WTC11 (cell line): ENCODE measurements around the gene CPAMD8. TPM values are rescaled to one million over a fixed set of nuclear protein-coding genes. Genes with fewer than 3 reads are reported as not detected.

Experiments used
- ATAC-seq: fragments of 200-7000 bp; cut with Tn5 transposase; 2 replicates; pipeline ENCODE4 v1.10.0; 2021; ENCODE audit warnings: mild to moderate bottlenecking, moderate library complexity
- CTCF ChIA-PET: fragments of 300-600 bp; sonication (Branson Sonifier 250); formaldehyde crosslinking; loops from one replicate; lab custom pipeline; 2021; ENCODE audit warnings: antibody characterized with exemption; lab: Charles Lee
- POLR2A ChIA-PET: fragments of 350-600 bp; sonication (Branson Sonifier 250); formaldehyde crosslinking; loops from one replicate; lab custom pipeline; 2021; ENCODE audit warnings: antibody characterized with exemption; lab: Charles Lee
- DNase-seq: peaks from one replicate; pipeline ENCODE4 v3.0.0; 2021; ENCODE audit warnings: low spot score
- H3K27ac Mint-ChIP-seq: 2 replicates; pipeline ENCODE4 v1.8.0; 2021; ENCODE audit warnings: mixed read lengths
- H3K27me3 Mint-ChIP-seq: 2 replicates; pipeline ENCODE4 v1.8.0; 2021; ENCODE audit warnings: low read depth, mild to moderate bottlenecking, moderate library complexity, mixed read lengths
- H3K36me3 Mint-ChIP-seq: 2 replicates; pipeline ENCODE4 v1.8.0; 2021; ENCODE audit warnings: mixed read lengths
- H3K4me1 Mint-ChIP-seq: 2 replicates; pipeline ENCODE4 v1.8.0; 2022; ENCODE audit warnings: mixed read lengths
- H3K4me3 Mint-ChIP-seq: 2 replicates; pipeline ENCODE4 v1.8.0; 2021; ENCODE audit warnings: mild to moderate bottlenecking, moderate library complexity, mixed read lengths
- H3K9me3 Mint-ChIP-seq: 2 replicates; pipeline ENCODE4 v1.8.0; 2021; ENCODE audit warnings: mixed read lengths
- AFF4 ChIP-seq: sonication (generic); formaldehyde crosslinking; IDR thresholded peaks from 2 replicates; pipeline ENCODE4 v1.8.1; 2023; ENCODE audit warnings: mild to moderate bottlenecking, missing genetic modification reagents, borderline replicate concordance
- ATF1 ChIP-seq: sonication (generic); formaldehyde crosslinking; IDR thresholded peaks from 2 replicates; pipeline ENCODE4 v1.8.1; 2023; ENCODE audit warnings: mild to moderate bottlenecking, moderate library complexity, missing genetic modification reagents
- ELF4 ChIP-seq: sonication (generic); formaldehyde crosslinking; IDR thresholded peaks from 2 replicates; pipeline ENCODE4 v1.8.1; 2022; ENCODE audit warnings: low read depth, mild to moderate bottlenecking, moderate library complexity, missing genetic modification reagents
- EMX1 ChIP-seq: fragments of 250-450 bp; sonication (Bioruptor Pico); IDR thresholded peaks from 2 replicates; pipeline ENCODE4 v1.8.0; 2021; ENCODE audit warnings: mild to moderate bottlenecking
- FOXP4 ChIP-seq: sonication (generic); formaldehyde crosslinking; IDR thresholded peaks from 2 replicates; pipeline ENCODE4 v1.8.0; 2022; ENCODE audit warnings: mild to moderate bottlenecking, missing genetic modification reagents
- GRHL2 ChIP-seq: fragments of 250-450 bp; sonication (Bioruptor Pico); IDR thresholded peaks from 2 replicates; pipeline ENCODE4 v1.8.0; 2022; ENCODE audit warnings: mild to moderate bottlenecking, moderate library complexity; ENCODE audit not compliant: insufficient replicate concordance, severe bottlenecking
- MAX ChIP-seq: sonication (generic); formaldehyde crosslinking; IDR thresholded peaks from 2 replicates; pipeline ENCODE4 v1.8.0; 2022; ENCODE audit warnings: mild to moderate bottlenecking, missing genetic modification reagents
- NFATC4 ChIP-seq: fragments of 250-450 bp; sonication (Bioruptor Pico); IDR thresholded peaks from 2 replicates; pipeline ENCODE4 v1.9.0; 2021; ENCODE audit warnings: mild to moderate bottlenecking
- PRRX2 ChIP-seq: fragments of 250-450 bp; sonication (Bioruptor Pico); IDR thresholded peaks from 2 replicates; pipeline ENCODE4 v1.8.0; 2021; ENCODE audit warnings: mild to moderate bottlenecking
- RELA ChIP-seq: sonication (generic); formaldehyde crosslinking; IDR thresholded peaks from 2 replicates; pipeline ENCODE4 v1.8.1; 2022; ENCODE audit warnings: missing genetic modification reagents, mild to moderate bottlenecking, borderline replicate concordance
- SMAD4 ChIP-seq: sonication (generic); formaldehyde crosslinking; IDR thresholded peaks from 2 replicates; pipeline ENCODE4 v1.8.0; 2022; ENCODE audit warnings: mild to moderate bottlenecking, missing genetic modification reagents
- STAT6 ChIP-seq: sonication (generic); formaldehyde crosslinking; conservative IDR thresholded peaks from 2 replicates; pipeline ENCODE4 v1.8.1; 2023; ENCODE audit warnings: mild to moderate bottlenecking, low read depth, missing genetic modification reagents, moderate library complexity
- TEAD1 ChIP-seq: sonication (generic); formaldehyde crosslinking; IDR thresholded peaks from 2 replicates; pipeline ENCODE4 v1.8.0; 2022; ENCODE audit warnings: mild to moderate bottlenecking, missing genetic modification reagents
- ZNF138 ChIP-seq: sonication (generic); formaldehyde crosslinking; conservative IDR thresholded peaks from 2 replicates; pipeline ENCODE4 v1.8.1; 2022; ENCODE audit warnings: mild to moderate bottlenecking, moderate library complexity, missing genetic modification reagents
- ZNF232 ChIP-seq: sonication (generic); formaldehyde crosslinking; IDR thresholded peaks from 2 replicates; pipeline ENCODE4 v1.8.0; 2022; ENCODE audit warnings: mild to moderate bottlenecking, missing genetic modification reagents
- ZNF263 ChIP-seq: sonication (generic); formaldehyde crosslinking; IDR thresholded peaks from 2 replicates; pipeline ENCODE4 v1.8.1; 2022; ENCODE audit warnings: low read depth, mild to moderate bottlenecking, moderate library complexity, missing genetic modification reagents
- ZNF423 ChIP-seq: fragments of 250-450 bp; sonication (Bioruptor Pico); IDR thresholded peaks from 2 replicates; pipeline ENCODE4 v2.1.2; 2022; ENCODE audit warnings: mild to moderate bottlenecking, moderate library complexity
- total RNA-seq: library from RNA; stranded (reverse); gene quantifications from 3 replicates; pipeline ENCODE4 v1.2.3, GENCODE V29; 2021

CPAMD8 gene
- total RNA-seq, 1 experiment from 2014 or later = 6.9 TPM

GRCh38 chr19:16847430-16847829, 179.2 kb downstream of the CPAMD8 start:
- ATAC-seq = no peak

GRCh38 chr19:16846901-16847300, 179.7 kb downstream of the CPAMD8 start:
- POLR2A ChIA-PET = no interaction called here
- H3K36me3 Mint-ChIP-seq = peaks cover 70% of the 10 kb centered on the region
- H3K27me3 Mint-ChIP-seq = no peaks in the 10 kb centered on the region
- no peaks in the 10 kb centered on the region for H3K9me3 Mint-ChIP-seq
- H3K4me3 Mint-ChIP-seq = no peak overlapping the region
- no peak for ATAC-seq
- H3K4me1 Mint-ChIP-seq = peaks cover 5% of the 10 kb centered on the region; the same call in 1 of the 2 replicates
- CTCF ChIA-PET = no interaction called here
- TF ChIP-seq MAX (CRISPR knock-in tag) = no peak
- TF ChIP-seq RELA = no peak
- H3K27ac Mint-ChIP-seq = no peak overlapping the region
- DNase-seq = no peak

More at GRCh38 chr19:16847430-16847829, 179.2 kb downstream of the CPAMD8 start:
- Mint-ChIP-seq H3K4me1 (peaks cover 5% of the 10 kb centered on the region; the same call in 1 of the 2 replicates), H3K27ac (no peak overlapping the region), H3K27me3 (no peaks in the 10 kb centered on the region), H3K4me3 (no peak overlapping the region), H3K36me3 (peaks cover 70% of the 10 kb centered on the region), H3K9me3 (no peaks in the 10 kb centered on the region)
- POLR2A ChIA-PET = no interaction called here
- TF ChIP-seq ZNF263 (CRISPR knock-in tag) = no peak
- TF ChIP-seq GRHL2 (CRISPR knock-in tag) = no peak
- TF ChIP-seq ELF4 (CRISPR knock-in tag) = no peak
- TF ChIP-seq ATF1 (CRISPR knock-in tag) = no peak
- TF ChIP-seq ZNF423 (CRISPR knock-in tag) = no peak
- TF ChIP-seq FOXP4 (CRISPR knock-in tag) = no peak
- no peak for TF ChIP-seq EMX1 (CRISPR knock-in tag)
- no peak for TF ChIP-seq AFF4
- TF ChIP-seq STAT6 (CRISPR knock-in tag) = no peak
- no peak for TF ChIP-seq NFATC4 (CRISPR knock-in tag)
- TF ChIP-seq PRRX2 = no peak
- TF ChIP-seq ZNF232 (CRISPR knock-in tag) = no peak
- no peak for TF ChIP-seq SMAD4
- no peak for TF ChIP-seq TEAD1 (CRISPR knock-in tag)
- no peak for TF ChIP-seq ZNF138 (CRISPR knock-in tag)
- no peak for DNase-seq
- CTCF ChIA-PET = no interaction called here

Other genes starting within 250 kb of the CPAMD8 start
- gene SIN3B, start 197.4 kb downstream of the CPAMD8 start, total RNA-seq = 76.8 to 87.7 TPM (median 80.0 TPM) in 3 replicates
- 0.11 to 0.14 TPM in 2 of 3 replicates, not detected in the other for gene F2RL3, start 137.8 kb downstream of the CPAMD8 start, total RNA-seq
- gene HAUS8, start 48.6 kb upstream of the CPAMD8 start, total RNA-seq = 27.9 to 29.9 TPM (median 29.7 TPM) in 3 replicates
- 70.3 to 94.3 TPM (median 73.4 TPM) in 3 replicates for gene MYO9B, start 49.0 kb upstream of the CPAMD8 start, total RNA-seq
- 13.9 to 15.4 TPM (median 14.2 TPM) in 3 replicates for gene USE1, start 188.5 kb upstream of the CPAMD8 start, total RNA-seq
- 34.0 to 51.6 TPM (median 40.9 TPM) in 3 replicates for gene OCEL1, start 199.4 kb upstream of the CPAMD8 start, total RNA-seq
- gene NR2F6, start 219.1 kb upstream of the CPAMD8 start, total RNA-seq = 144 to 149 TPM (median 145 TPM) in 3 replicates
- 10.9 to 14.2 TPM (median 12.3 TPM) in 3 replicates for gene USHBP1, start 237.9 kb upstream of the CPAMD8 start, total RNA-seq
- 139 to 147 TPM (median 146 TPM) in 3 replicates for gene BABAM1, start 240.6 kb upstream of the CPAMD8 start, total RNA-seq